LNCAP (cell line): ENCODE data around the gene HOXA6.

Experiments
- TF ChIP-seq, protein P1 (sequence below): fragments of 450-650 bp; IDR thresholded peaks from 2 replicates; pipeline ENCODE4 v1.5.1; 2017; ENCODE audit warnings: mild to moderate bottlenecking

HOXA6 gene

DNA sequence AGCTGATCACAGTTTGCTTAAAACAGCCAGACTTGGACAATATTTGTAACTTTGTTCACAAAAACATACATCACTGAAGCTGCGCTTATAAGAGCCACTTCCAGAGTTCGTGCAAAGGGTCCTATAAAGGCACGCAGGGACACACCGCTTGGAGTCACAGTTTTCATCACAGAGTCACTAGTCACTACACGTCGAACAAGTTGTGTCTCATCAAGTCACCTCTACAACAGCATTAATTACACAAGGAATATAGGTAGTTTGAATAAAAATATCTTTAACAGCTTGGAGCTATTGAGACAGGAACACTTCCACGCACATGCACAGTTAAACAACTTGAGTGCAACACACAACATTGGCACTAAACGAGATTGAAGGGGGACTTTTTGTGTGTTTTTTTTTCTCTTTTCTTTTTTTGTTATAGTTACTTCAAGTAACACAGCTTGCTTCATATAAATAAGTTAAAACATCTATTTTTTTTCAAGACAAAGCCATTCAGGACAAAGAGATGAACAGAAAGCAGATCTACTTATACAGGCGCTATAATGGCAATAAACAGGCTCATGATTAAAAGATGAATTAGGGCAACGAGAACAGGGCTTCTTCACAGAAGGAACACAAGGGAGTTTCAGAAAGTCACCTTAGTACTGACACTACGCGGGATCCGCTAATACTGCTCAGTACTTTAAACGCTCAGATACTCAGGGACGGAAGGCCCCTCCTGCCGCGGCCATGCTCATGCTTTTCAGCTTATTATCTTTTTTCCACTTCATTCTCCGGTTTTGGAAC, 6.2 kb downstream of the HOXA6 start:
- TF ChIP-seq, protein P1, sequence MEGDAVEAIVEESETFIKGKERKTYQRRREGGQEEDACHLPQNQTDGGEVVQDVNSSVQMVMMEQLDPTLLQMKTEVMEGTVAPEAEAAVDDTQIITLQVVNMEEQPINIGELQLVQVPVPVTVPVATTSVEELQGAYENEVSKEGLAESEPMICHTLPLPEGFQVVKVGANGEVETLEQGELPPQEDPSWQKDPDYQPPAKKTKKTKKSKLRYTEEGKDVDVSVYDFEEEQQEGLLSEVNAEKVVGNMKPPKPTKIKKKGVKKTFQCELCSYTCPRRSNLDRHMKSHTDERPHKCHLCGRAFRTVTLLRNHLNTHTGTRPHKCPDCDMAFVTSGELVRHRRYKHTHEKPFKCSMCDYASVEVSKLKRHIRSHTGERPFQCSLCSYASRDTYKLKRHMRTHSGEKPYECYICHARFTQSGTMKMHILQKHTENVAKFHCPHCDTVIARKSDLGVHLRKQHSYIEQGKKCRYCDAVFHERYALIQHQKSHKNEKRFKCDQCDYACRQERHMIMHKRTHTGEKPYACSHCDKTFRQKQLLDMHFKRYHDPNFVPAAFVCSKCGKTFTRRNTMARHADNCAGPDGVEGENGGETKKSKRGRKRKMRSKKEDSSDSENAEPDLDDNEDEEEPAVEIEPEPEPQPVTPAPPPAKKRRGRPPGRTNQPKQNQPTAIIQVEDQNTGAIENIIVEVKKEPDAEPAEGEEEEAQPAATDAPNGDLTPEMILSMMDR = no peak

DNA sequence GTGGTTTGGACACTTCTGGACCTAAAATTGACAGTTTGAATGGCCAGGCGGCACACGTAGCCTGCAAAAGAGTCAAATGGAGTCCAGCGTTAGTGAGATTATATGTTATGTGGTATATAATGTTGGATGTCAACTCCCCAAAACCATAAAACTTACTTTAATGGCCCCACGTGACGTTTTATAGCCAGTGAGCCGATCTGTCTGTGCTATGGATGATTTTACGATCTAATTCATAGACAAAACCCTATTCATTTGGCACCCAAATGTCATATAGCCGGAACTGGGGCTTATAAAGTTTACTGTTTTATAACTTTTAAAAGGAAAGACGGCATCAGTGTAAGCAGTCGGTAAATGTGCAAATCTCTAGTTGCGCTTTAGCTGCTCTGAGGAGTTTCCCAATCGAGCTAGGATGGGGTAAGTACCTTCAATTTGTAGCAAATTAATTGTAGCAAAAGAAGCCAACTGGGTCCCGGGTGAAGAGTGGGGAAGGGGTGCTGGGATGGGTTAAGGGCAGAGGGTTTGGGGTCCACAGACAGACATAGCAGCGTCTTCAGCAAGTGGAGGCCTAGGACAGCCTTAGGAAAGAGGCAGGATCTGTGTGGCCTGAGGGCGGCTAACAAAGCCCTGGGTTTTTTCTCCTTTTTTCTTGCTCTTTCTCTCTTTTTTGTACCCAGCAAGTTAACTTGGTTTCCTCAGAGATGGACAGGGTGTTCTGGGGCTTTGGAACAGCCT, 7.3 kb downstream of the HOXA6 start:
- TF ChIP-seq, protein P1 = no peak

DNA sequence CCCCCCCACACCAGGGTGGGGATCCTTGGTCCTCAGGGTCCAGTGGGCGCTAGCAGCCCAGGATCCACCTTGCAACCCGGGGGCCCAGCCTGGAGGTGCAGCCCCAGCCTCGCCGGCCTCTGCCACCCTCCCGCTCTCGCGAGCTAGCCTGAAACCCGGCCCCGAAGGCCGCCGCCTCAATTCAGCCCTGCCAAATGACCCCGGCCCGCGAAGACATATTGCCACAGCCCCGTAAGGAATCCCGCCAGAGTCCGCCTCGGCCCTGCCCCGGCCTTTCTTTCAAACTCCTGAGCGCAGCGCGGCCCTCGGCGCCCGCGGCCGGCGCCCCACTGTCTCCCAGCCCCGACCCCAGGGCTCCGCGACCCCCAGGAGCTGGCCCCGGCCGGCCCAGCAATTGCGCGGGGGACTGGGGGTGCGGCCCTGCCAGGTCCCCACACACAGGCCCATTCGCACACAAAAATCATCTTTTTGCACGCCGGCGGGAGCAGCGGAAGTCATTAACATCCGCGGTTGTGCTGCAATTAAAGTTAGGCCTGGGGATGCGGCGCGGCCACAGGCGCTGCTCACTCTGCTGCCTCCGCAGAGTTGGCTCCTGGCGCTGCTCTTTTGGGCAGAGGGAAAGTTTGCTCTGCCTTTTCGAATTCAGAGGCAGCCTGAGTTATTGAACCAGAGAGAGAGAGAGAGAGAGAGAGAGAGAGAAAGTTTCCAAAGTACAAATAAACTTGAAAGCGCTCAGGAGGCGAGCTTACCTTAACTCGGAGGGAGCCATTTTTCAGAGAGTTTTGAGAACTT, 8.0 kb downstream of the HOXA6 start:
- TF ChIP-seq, protein P1 = no peak

DNA sequence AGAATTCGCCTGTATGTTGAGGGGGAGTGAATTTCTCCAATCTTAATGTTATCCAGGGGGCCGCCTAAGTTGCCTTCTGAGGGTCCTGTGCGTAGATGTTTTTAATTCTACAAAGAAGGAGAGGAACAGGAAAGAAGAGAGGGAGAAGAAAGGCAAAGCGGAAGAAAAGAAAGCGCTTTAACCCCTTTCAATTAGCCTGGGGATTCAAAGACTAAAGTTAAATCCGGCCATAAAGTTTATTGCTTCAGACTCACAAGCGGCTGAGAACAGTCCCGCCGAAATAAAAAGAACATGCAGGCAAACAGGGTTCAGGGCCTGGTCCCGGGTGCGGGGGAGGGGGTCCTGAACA, 8.6 kb downstream of the HOXA6 start:
- TF ChIP-seq, protein P1 = no peak

DNA sequence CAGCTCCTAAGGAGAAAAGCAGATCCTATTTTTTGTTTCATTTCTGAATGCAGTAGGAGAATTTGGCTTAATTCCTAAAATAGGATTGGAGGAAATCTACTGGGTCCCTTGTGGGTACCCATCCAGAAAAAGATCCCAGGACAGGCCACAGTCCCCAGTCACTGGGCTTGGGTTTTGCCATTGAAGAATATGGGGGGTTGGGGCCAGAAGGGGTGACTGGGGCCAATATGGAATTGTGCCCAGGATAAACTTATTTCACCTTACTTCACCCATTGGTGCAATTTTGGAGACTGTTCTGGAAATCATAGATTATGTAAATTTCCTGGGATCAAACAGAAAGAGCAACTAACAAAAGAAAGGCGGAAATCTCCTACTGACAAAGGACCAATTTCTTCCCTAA, 9.1 kb downstream of the HOXA6 start:
- TF ChIP-seq, protein P1 = no peak

DNA sequence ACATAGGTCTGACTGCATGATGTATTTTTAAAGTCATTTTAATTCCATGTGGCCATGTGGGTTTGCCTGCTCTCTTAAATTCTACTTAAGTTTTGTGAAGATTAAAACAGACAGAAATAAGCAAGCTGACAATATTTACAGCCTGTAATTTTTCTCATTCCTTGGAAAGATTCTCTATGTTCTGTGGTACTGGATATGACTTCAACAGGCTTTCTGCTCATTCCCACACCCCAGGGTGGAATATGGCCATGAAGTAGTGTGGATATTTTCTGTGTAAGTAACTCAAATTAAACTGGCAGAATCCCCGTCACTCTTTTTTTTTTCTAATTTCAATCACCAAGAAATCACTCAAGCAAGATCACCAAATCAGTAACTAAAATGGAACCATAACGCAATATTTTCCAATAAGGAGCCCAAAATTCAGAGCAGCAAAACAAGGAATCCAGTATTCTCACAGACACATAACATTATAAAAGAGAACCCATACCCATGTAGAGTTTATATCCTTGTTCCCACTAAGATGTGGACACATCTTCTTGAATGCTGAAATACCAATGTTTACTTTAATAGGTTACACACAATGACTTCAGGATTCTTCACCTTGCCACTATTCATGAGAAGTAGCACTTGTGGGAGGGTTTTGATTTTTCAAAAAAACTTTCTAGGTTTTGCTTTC, 9.8 kb downstream of the HOXA6 start:
- TF ChIP-seq, protein P1 = no peak

DNA sequence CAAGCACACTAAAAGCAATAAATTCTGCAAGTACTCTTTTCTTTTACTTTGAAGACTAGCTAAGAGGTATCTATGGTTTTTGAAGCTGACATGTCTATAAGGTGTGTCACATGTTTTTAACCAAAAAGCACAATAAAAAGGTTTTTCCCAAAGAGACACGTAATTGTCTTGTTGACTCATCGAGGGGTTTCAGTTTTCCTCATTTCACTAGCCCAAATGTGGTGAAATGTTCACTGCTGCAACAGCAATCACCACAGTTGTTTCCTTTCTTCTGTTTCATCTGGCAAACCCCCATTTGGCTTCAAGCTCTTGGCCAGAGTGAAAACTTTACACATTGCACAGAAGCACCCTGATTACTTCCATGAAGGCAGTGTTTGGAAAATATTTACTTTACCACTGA, 13.2 kb downstream of the HOXA6 start:
- TF ChIP-seq, protein P1 = no peak
